ENCODE measurements around the gene APCDD1L.

- no peak for TF ChIP-seq POLR2A (IDR thresholded peaks at IDR 0.05)
- TF ChIP-seq, protein P1, sequence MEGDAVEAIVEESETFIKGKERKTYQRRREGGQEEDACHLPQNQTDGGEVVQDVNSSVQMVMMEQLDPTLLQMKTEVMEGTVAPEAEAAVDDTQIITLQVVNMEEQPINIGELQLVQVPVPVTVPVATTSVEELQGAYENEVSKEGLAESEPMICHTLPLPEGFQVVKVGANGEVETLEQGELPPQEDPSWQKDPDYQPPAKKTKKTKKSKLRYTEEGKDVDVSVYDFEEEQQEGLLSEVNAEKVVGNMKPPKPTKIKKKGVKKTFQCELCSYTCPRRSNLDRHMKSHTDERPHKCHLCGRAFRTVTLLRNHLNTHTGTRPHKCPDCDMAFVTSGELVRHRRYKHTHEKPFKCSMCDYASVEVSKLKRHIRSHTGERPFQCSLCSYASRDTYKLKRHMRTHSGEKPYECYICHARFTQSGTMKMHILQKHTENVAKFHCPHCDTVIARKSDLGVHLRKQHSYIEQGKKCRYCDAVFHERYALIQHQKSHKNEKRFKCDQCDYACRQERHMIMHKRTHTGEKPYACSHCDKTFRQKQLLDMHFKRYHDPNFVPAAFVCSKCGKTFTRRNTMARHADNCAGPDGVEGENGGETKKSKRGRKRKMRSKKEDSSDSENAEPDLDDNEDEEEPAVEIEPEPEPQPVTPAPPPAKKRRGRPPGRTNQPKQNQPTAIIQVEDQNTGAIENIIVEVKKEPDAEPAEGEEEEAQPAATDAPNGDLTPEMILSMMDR (IDR thresholded peaks at IDR 0.05): no peak
Observed at GRCh38 chr20:58424218-58424969, 90.8 kb downstream of the APCDD1L start.

Measured in breast epithelium (tissue), 3 donors.